Left lung (tissue), 10 donors: Measurements from ENCODE around the gene ARFRP1. TPM values are rescaled to one million over a fixed set of nuclear protein-coding genes. Genes with fewer than 3 reads are reported as not detected.

Experiments used
- ATAC-seq: fragments of 200-7000 bp; cut with Tn5 transposase; one replicate; pipeline ENCODE4 v1.9.1; 2020; ENCODE audit warnings: moderate library complexity
- DNase-seq, 4 donors: peaks; one replicate each; pipeline ENCODE4 v3.0.0-alpha.2; 2013 to 2020
- H3K27ac ChIP-seq, 2 donors: fragments of 200-600 bp; sonication (generic) in 1 of 2; one replicate each; pipeline versions ENCODE4 v1.5.0 to v1.8.0; 2020 to 2021
- H3K27me3 ChIP-seq, 2 donors: fragments of 200-600 bp; sonication (generic) in 1 of 2; one replicate each; pipeline versions ENCODE4 v1.5.0 to v1.8.0; 2020 to 2021
- H3K36me3 ChIP-seq, 2 donors: fragments of 200-600 bp; sonication (generic) in 1 of 2; one replicate each; pipeline versions ENCODE4 v1.5.0 to v1.8.0; 2020 to 2021
- H3K4me1 ChIP-seq, 2 donors: fragments of 200-600 bp; one replicate each; pipeline ENCODE4 v1.8.0; 2021
- H3K4me3 ChIP-seq, 2 donors: fragments of 200-600 bp; sonication (generic) in 1 of 2; one replicate each; pipeline versions ENCODE4 v1.5.0 to v1.8.0; 2020 to 2021; ENCODE audit warnings: mild to moderate bottlenecking in 1 of 2
- H3K9me3 ChIP-seq, 2 donors: fragments of 200-600 bp; sonication (generic) in 1 of 2; one replicate each; pipeline versions ENCODE4 v1.5.0 to v1.8.0; 2020 to 2021
- CTCF ChIP-seq, 2 donors: fragments of 200-600 bp; sonication (generic) in 1 of 2; IDR thresholded peaks; one replicate each; pipeline versions ENCODE4 v1.5.0 to v1.8.0; 2021; ENCODE audit warnings: antibody characterized with exemption in 2 of 2
- intact Hi-C, 2 donors: fragments of 100-400 bp; cut with DNase I; formaldehyde crosslinking; loops; one replicate each; pipeline versions ENCODE4 v1.11.2 to v1.14.2; 2022
- polyA plus RNA-seq, 6 donors: library from polyadenylated mRNA; unstranded; fragments of 120-200 nt; gene quantifications; one replicate each; pipeline ENCODE4 v1.2.1, GENCODE V29; 2013; ENCODE audit not compliant: insufficient read length in 6 of 6
- total RNA-seq, 2 donors: library from RNA; stranded (reverse); fragmentation: NEBNext Ultra II Directional; extraction: Animal tissue kit (Norgen Biotek cat#: 25700); gene quantifications; one replicate each; pipeline ENCODE4 v1.2.1, GENCODE V29; 2021
- donor health status: DM: no; HTN: yes; CAD: no.
- donor health status: DM: no; HTN: no; CAD: no.

Gene ARFRP1
- total and polyA plus RNA-seq, 8 donors = 29.1 to 46.9 (median 32.8) TPM

- TF ChIP-seq CTCF (IDR thresholded peaks at IDR 0.05) = no peak
- DNase-seq (peak; percentile 92 to 95 (median 94)), ATAC-seq (peak; percentile 81)
- intact Hi-C loops = no loop called here
- Histone ChIP-seq H3K4me3 (peak overlapping the region; percentile 60 to 65), H3K27ac (peak overlapping the region; percentile 78 to 93), H3K27me3 (peaks cover 0 to 26% of the 10 kb centered on the region in 2 donors), H3K9me3 (no peaks in the 10 kb centered on the region), H3K36me3 (peaks cover 0 to 42% of the 10 kb centered on the region in 2 donors), H3K4me1 (peaks cover 31 to 48% of the 10 kb centered on the region in 2 donors)
Observed at GRCh38 chr20:63740627-63741353, 33.0 kb upstream of the ARFRP1 start.

GRCh38 chr20:63740070-63740626 lies 32.4 kb upstream of the ARFRP1 start:
- Histone ChIP-seq H3K4me1 (peaks cover 31 to 48% of the 10 kb centered on the region in 2 donors), H3K27me3 (peaks cover 0 to 26% of the 10 kb centered on the region in 2 donors), H3K4me3 (peak overlapping the region; percentile 60 to 65), H3K27ac (peak overlapping the region; percentile 78 to 93), H3K9me3 (no peaks in the 10 kb centered on the region), H3K36me3 (peaks cover 0 to 48% of the 10 kb centered on the region in 2 donors)
- ATAC-seq (peak; percentile 21), DNase-seq (peak in 2 of 4 donors; percentile 65 to 86)
- intact Hi-C loops = no loop called here
- no peak for TF ChIP-seq CTCF (IDR thresholded peaks at IDR 0.05)

GRCh38 chr20:63739130-63740069 lies 31.6 kb upstream of the ARFRP1 start, which contains the start of gene SLC2A4RG:
SLC2A4RG (plus strand) TSS chr20:63739776; CDS start chr20:63739913, 137 bp downstream.
- no peaks in the 10 kb centered on the region for H3K9me3 ChIP-seq
- H3K27ac ChIP-seq = peak within 1 kb of the TSS; percentile 78 to 93
- ATAC-seq (peak; percentile 67), DNase-seq (peak; percentile 79 to 95 (median 86))
- H3K27me3 ChIP-seq = peaks cover 0 to 26% of the 10 kb centered on the region in 2 donors
- H3K4me3 ChIP-seq = peak within 1 kb of the TSS; percentile 60 to 65
- peaks cover 0 to 56% of the 10 kb centered on the region in 2 donors for H3K36me3 ChIP-seq
- no peak for TF ChIP-seq CTCF (IDR thresholded peaks at IDR 0.05)
- intact Hi-C loops = no loop called here
- peaks cover 31 to 48% of the 10 kb centered on the region in 2 donors for H3K4me1 ChIP-seq

GRCh38 chr20:63738687-63739129 lies 30.9 kb upstream of the ARFRP1 start:
- Histone ChIP-seq H3K27me3 (peaks cover 0 to 26% of the 10 kb centered on the region in 2 donors), H3K4me1 (peaks cover 31 to 48% of the 10 kb centered on the region in 2 donors), H3K9me3 (no peaks in the 10 kb centered on the region), H3K36me3 (peaks cover 0 to 60% of the 10 kb centered on the region in 2 donors), H3K27ac (peak overlapping the region; percentile 63 to 78), H3K4me3 (peak overlapping the region; percentile 43 to 53)
- peak in 2 of 4 donors; percentile 60 to 91 for DNase-seq
- peak; percentile 45 for ATAC-seq
- no peak for TF ChIP-seq CTCF (IDR thresholded peaks at IDR 0.05)
- intact Hi-C loops = no loop called here
